ENCODE results near the gene FHL2. TPM values are rescaled to one million over a fixed set of nuclear protein-coding genes. Genes with fewer than 3 reads are reported as not detected.
A peak's percentile ranks its signal among the peaks of the same experiment; 100 is the strongest.
"Not testable (repeated sequence)": the region's sequence is repeated elsewhere in the genome, so short reads cannot be mapped to it uniquely, and the experiment has no call there.

FHL2 gene
- total RNA-seq, 8 experiments from 2014 or later: 2.4 to 87.6 (median 23.4) TPM

GRCh38 chr2:105337122-105338019, 61.5 kb downstream of the FHL2 start, which contains the start of gene C2orf49:
Gene C2orf49, plus strand, starts transcription at chr2:105337540. Its CDS starts 48 bp downstream, at chr2:105337588.
- H3K4me1 ChIP-seq (replicated peaks in 1 of 2): peaks cover 13 to 15% of the 10 kb centered on the region in 2 donors
- in situ Hi-C loops (cut with MboI; ENCODE audit: low pct_unique_long_range_greater_than_20kb in 2 of 9, low sequenced_read_pairs in 9 of 9, unreplicated experiment in 9 of 9): no loop called here
- peak within 1 kb of the TSS; percentile 61 to 91 (median 73) for H3K4me3 ChIP-seq
- H3K27ac ChIP-seq: peak within 1 kb of the TSS; percentile 99 to 100
- ATAC-seq (replicated peaks in 6 of 8): peak; percentile 93 to 99 (median 97)
- 0 to 2% (median 0%) methylated on average over 4 to 30 of the region's 58 CpGs; no CpG with 5 or more reads in 2 of the 10 experiments for WGBS, 10 experiments

GRCh38 chr2:105336786-105337121, 62.1 kb downstream of the FHL2 start:
- ATAC-seq (replicated peaks in 6 of 8): no peak
- in situ Hi-C loops (cut with MboI; ENCODE audit: low pct_unique_long_range_greater_than_20kb in 2 of 9, low sequenced_read_pairs in 9 of 9, unreplicated experiment in 9 of 9): no loop called here
- Histone ChIP-seq H3K27ac (peak overlapping the region; percentile 99 to 100), H3K4me3 (peak overlapping the region; percentile 61 to 91 (median 73)), H3K4me1 (replicated peaks in 1 of 2) (peaks cover 13 to 15% of the 10 kb centered on the region in 2 donors)
- 0 to 6% (median 0%) methylated on average over 1 to 7 of the region's 7 CpGs for WGBS, 10 experiments

GRCh38 chr2:105335469-105335868, 63.4 kb downstream of the FHL2 start:
- 80 to 100% (median 94%) methylated on average over 1 to 2 of the region's 2 CpGs; no CpG with 5 or more reads in 5 of the 10 experiments for WGBS, 10 experiments
- Histone ChIP-seq H3K27ac (no peak overlapping the region), H3K4me1 (replicated peaks in 1 of 2) (peaks cover 18 to 19% of the 10 kb centered on the region in 2 donors), H3K4me3 (no peak overlapping the region)
- no peak for ATAC-seq (replicated peaks in 6 of 8)
- in situ Hi-C loops (cut with MboI; ENCODE audit: low pct_unique_long_range_greater_than_20kb in 2 of 9, low sequenced_read_pairs in 9 of 9, unreplicated experiment in 9 of 9): no loop called here

GRCh38 chr2:105334211-105334610, 64.6 kb downstream of the FHL2 start:
- in situ Hi-C loops (cut with MboI; ENCODE audit: low pct_unique_long_range_greater_than_20kb in 2 of 9, low sequenced_read_pairs in 9 of 9, unreplicated experiment in 9 of 9): no loop called here
- no peak overlapping the region for H3K4me3 ChIP-seq
- WGBS, 10 experiments: 83 to 100% (median 100%) methylated on average over 1 to 4 of the region's 4 CpGs
- ATAC-seq (replicated peaks in 6 of 8): no peak
- peaks cover 20 to 24% of the 10 kb centered on the region in 2 donors for H3K4me1 ChIP-seq (replicated peaks in 1 of 2)
- no peak overlapping the region for H3K27ac ChIP-seq

- peaks cover 12% of the 10 kb centered on the region in 2 donors for H3K4me1 ChIP-seq (replicated peaks in 1 of 2)
- peak overlapping the region in 1 of 5 donors; percentile 91 for H3K4me3 ChIP-seq
- in situ Hi-C loops (cut with MboI; ENCODE audit: low pct_unique_long_range_greater_than_20kb in 2 of 9, low sequenced_read_pairs in 9 of 9, unreplicated experiment in 9 of 9): no loop called here
- ATAC-seq (replicated peaks in 6 of 8): no peak
- H3K27ac ChIP-seq: no peak overlapping the region
- WGBS, 10 experiments: 79 to 100% (median 96%) methylated on average over 1 to 4 of the region's 4 CpGs
Observed at GRCh38 chr2:105330681-105331375, 68.0 kb downstream of the FHL2 start.

GRCh38 chr2:105329561-105330495, 69.0 kb downstream of the FHL2 start, which contains the start of gene TGFBRAP1:
Gene TGFBRAP1, minus strand, starts transcription at chr2:105329735. Its CDS starts 21,434 bp downstream, at chr2:105308301.
- peak; percentile 87 to 96 (median 94) for ATAC-seq (replicated peaks in 6 of 8)
- Histone ChIP-seq H3K4me1 (replicated peaks in 1 of 2) (peaks cover 12% of the 10 kb centered on the region in 2 donors), H3K27ac (peak within 1 kb of the TSS; percentile 87 to 94), H3K4me3 (peak within 1 kb of the TSS; percentile 52 to 97 (median 91))
- in situ Hi-C loops (cut with MboI; ENCODE audit: low pct_unique_long_range_greater_than_20kb in 2 of 9, low sequenced_read_pairs in 9 of 9, unreplicated experiment in 9 of 9): no loop called here
- 0 to 100% (median 100%) methylated on average over 1 to 4 of the region's 101 CpGs; no CpG with 5 or more reads in 5 of the 10 experiments for WGBS, 10 experiments

GRCh38 chr2:105329197-105329554, 69.7 kb downstream of the FHL2 start:
- peak; percentile 13 to 58 (median 50) for ATAC-seq (replicated peaks in 6 of 8)
- in situ Hi-C loops (cut with MboI; ENCODE audit: low pct_unique_long_range_greater_than_20kb in 2 of 9, low sequenced_read_pairs in 9 of 9, unreplicated experiment in 9 of 9): no loop called here
- 0% methylated on average over 2 of the region's 17 CpGs; no CpG with 5 or more reads in 9 of the 10 experiments for WGBS, 10 experiments
- peak overlapping the region; percentile 52 to 97 (median 91) for H3K4me3 ChIP-seq
- H3K27ac ChIP-seq: peak overlapping the region; percentile 87 to 94
- peaks cover 12% of the 10 kb centered on the region in 2 donors for H3K4me1 ChIP-seq (replicated peaks in 1 of 2)

GRCh38 chr2:105328281-105329196, 70.3 kb downstream of the FHL2 start:
- WGBS, 10 experiments: 0 to 100% (median 81%) methylated on average over 1 to 11 of the region's 16 CpGs
- peak in 6 of 8 experiments; percentile 1 to 9 (median 4) for ATAC-seq (replicated peaks in 6 of 8)
- peaks cover 12% of the 10 kb centered on the region in 2 donors for H3K4me1 ChIP-seq (replicated peaks in 1 of 2)
- peak overlapping the region in 1 of 2 donors; percentile 94 for H3K27ac ChIP-seq
- in situ Hi-C loops (cut with MboI; ENCODE audit: low pct_unique_long_range_greater_than_20kb in 2 of 9, low sequenced_read_pairs in 9 of 9, unreplicated experiment in 9 of 9): no loop called here
- peak overlapping the region; percentile 52 to 97 (median 91) for H3K4me3 ChIP-seq

GRCh38 chr2:105327690-105328089, 71.2 kb downstream of the FHL2 start:
- in situ Hi-C loops (cut with MboI; ENCODE audit: low pct_unique_long_range_greater_than_20kb in 2 of 9, low sequenced_read_pairs in 9 of 9, unreplicated experiment in 9 of 9): no loop called here
- H3K4me1 ChIP-seq (replicated peaks in 1 of 2): peaks cover 12% of the 10 kb centered on the region in 2 donors
- H3K4me3 ChIP-seq: no peak overlapping the region
- no peak for ATAC-seq (replicated peaks in 6 of 8)
- no peak overlapping the region for H3K27ac ChIP-seq
- WGBS, 10 experiments: 67 to 100% (median 100%) methylated on average over 1 to 2 of the region's 2 CpGs; no CpG with 5 or more reads in 3 of the 10 experiments

- H3K27ac ChIP-seq; ATAC-seq (replicated peaks in 6 of 8); H3K4me3 ChIP-seq; in situ Hi-C loops (cut with MboI; ENCODE audit: low pct_unique_long_range_greater_than_20kb in 2 of 9, low sequenced_read_pairs in 9 of 9, unreplicated experiment in 9 of 9): not testable (repeated sequence)
- WGBS, 10 experiments: 60 to 100% (median 95%) methylated on average over 1 to 3 of the region's 3 CpGs; no CpG with 5 or more reads in 2 of the 10 experiments
- peaks cover 12% of the 10 kb centered on the region in 2 donors for H3K4me1 ChIP-seq (replicated peaks in 1 of 2)
Observed at GRCh38 chr2:105327271-105327670, 71.6 kb downstream of the FHL2 start.

GRCh38 chr2:105325389-105325963, 73.4 kb downstream of the FHL2 start:
- Histone ChIP-seq H3K27ac (no peak overlapping the region), H3K4me1 (replicated peaks in 1 of 2) (peaks cover 7% of the 10 kb centered on the region in 2 donors), H3K4me3 (no peak overlapping the region)
- no peak for ATAC-seq (replicated peaks in 6 of 8)
- WGBS, 10 experiments: 47 to 100% (median 82%) methylated on average over 1 to 3 of the region's 3 CpGs
- in situ Hi-C loops (cut with MboI; ENCODE audit: low pct_unique_long_range_greater_than_20kb in 2 of 9, low sequenced_read_pairs in 9 of 9, unreplicated experiment in 9 of 9): no loop called here
